NCI-H748 (cell line): ENCODE measurements around the gene BRD9.
"Not testable (repeated sequence)": the region's sequence is repeated elsewhere in the genome, so short reads cannot be mapped to it uniquely, and the experiment has no call there.

Experiments used
- DNase-seq: peaks from one replicate; lab custom pipeline; 2025; ENCODE audit not compliant: unreplicated experiment; lab: John Stamatoyannopoulos, UW

The BRD9 gene

GRCh38 chr5:860506-861150 is 32.0 kb downstream of the BRD9 start:
- no peak for DNase-seq

GRCh38 chr5:859798-860296 is 32.8 kb downstream of the BRD9 start:
- no peak for DNase-seq

- DNase-seq = no peak
These were observed 33.2 kb downstream of the BRD9 start for GRCh38 chr5:859391-859790.

GRCh38 chr5:858726-859125 is 33.9 kb downstream of the BRD9 start:
- no peak for DNase-seq

- DNase-seq = no peak
These were observed 35.8 kb downstream of the BRD9 start for GRCh38 chr5:856531-857425.

GRCh38 chr5:855771-856530 is 36.6 kb downstream of the BRD9 start:
- DNase-seq = peak; percentile 37

- DNase-seq = no peak
These were observed 37.4 kb downstream of the BRD9 start for GRCh38 chr5:854966-855743.

GRCh38 chr5:854217-854616 is 38.4 kb downstream of the BRD9 start:
- DNase-seq = no peak

- DNase-seq = not testable (repeated sequence)
These were observed 39.0 kb downstream of the BRD9 start for GRCh38 chr5:853416-854090.

- no peak for DNase-seq
These were observed 39.9 kb downstream of the BRD9 start for GRCh38 chr5:852431-853401.

- DNase-seq = no peak
These were observed 40.6 kb downstream of the BRD9 start for GRCh38 chr5:852018-852417.

- DNase-seq = no peak
These were observed 41.0 kb downstream of the BRD9 start for GRCh38 chr5:851553-851952.

GRCh38 chr5:851076-851475 is 41.5 kb downstream of the BRD9 start:
- no peak for DNase-seq

GRCh38 chr5:850511-851006 is 42.0 kb downstream of the BRD9 start, which contains the start of gene ZDHHC11:
ZDHHC11 (minus strand) TSS chr5:850986; CDS start chr5:850602, 384 bp downstream.
- no peak for DNase-seq

GRCh38 chr5:849651-850301 is 42.8 kb downstream of the BRD9 start:
- no peak for DNase-seq

GRCh38 chr5:848671-849111 is 43.9 kb downstream of the BRD9 start:
- no peak for DNase-seq

GRCh38 chr5:847736-848135 is 44.9 kb downstream of the BRD9 start:
- DNase-seq = not testable (repeated sequence)

- not testable (repeated sequence) for DNase-seq
These were observed 45.4 kb downstream of the BRD9 start for GRCh38 chr5:847212-847611.
